ENCODE data around the gene LTBP1.

GRCh38 chr2:33077844-33078243 lies 131.1 kb downstream of the LTBP1 start:
- TF ChIP-seq POLR2A (IDR thresholded peaks at IDR 0.05; ENCODE audit: low read depth, low read length) = no peak
- no peak for TF ChIP-seq POLR2AphosphoS5 (IDR thresholded peaks at IDR 0.05; ENCODE audit: low read depth, low read length)
- no peak for TF ChIP-seq TAF1 (IDR thresholded peaks at IDR 0.05; ENCODE audit: borderline replicate concordance, low read depth, low read length)

Measured in GM12892 (cell line).